Suprapubic skin (tissue), 4 donors: Measurements from ENCODE around the gene GALNT17. TPM values are rescaled to one million over a fixed set of nuclear protein-coding genes. Genes with fewer than 3 reads are reported as not detected.

Experiments used
- DNase-seq, 2 donors: peaks; one replicate each; pipeline ENCODE4 v3.0.0-alpha.2; 2019; ENCODE audit warnings: low spot score in 2 of 2
- H3K27ac ChIP-seq: fragments of 200-600 bp; sonication (generic); one replicate; pipeline ENCODE4 v1.5.1; 2019
- H3K27me3 ChIP-seq: fragments of 200-600 bp; sonication (generic); one replicate; pipeline ENCODE4 v1.5.1; 2019
- H3K36me3 ChIP-seq: fragments of 200-600 bp; sonication (generic); one replicate; pipeline ENCODE4 v1.5.1; 2019
- H3K4me1 ChIP-seq: fragments of 200-600 bp; sonication (generic); one replicate; pipeline ENCODE4 v1.5.1; 2019
- H3K4me3 ChIP-seq: fragments of 200-600 bp; sonication (generic); one replicate; pipeline ENCODE4 v1.5.1; 2019; ENCODE audit warnings: mild to moderate bottlenecking
- H3K9me3 ChIP-seq: fragments of 200-600 bp; sonication (generic); one replicate; pipeline ENCODE4 v1.5.1; 2019
- EP300 ChIP-seq: sonication (generic); formaldehyde crosslinking; IDR thresholded peaks from one replicate; pipeline ENCODE4 v1.6.1; 2017; ENCODE audit warnings: antibody characterized with exemption
- POLR2A ChIP-seq, 2 donors: fragments of 450-650 bp; IDR thresholded peaks; one replicate each; pipeline ENCODE4 v1.6.1; 2017; ENCODE audit warnings: antibody characterized with exemption in 2 of 2, mild to moderate bottlenecking in 2 of 2, moderate library complexity in 2 of 2
- POLR2AphosphoS5 ChIP-seq, 3 donors: sonication (generic); formaldehyde crosslinking; IDR thresholded peaks; one replicate each; pipeline ENCODE4 v1.6.1; 2017; ENCODE audit warnings: antibody characterized with exemption in 3 of 3
- WGBS: methylation state at CpG from one replicate; pipeline ENCODE4 v1.1.5; 2018; 5-methylcytosine and 5-hydroxymethylcytosine counted together
- total RNA-seq, 4 donors: library from RNA; depleted of rRNA; stranded (reverse); fragments of >200 nt; gene quantifications; one replicate each; pipeline ENCODE4 v1.1.0, GENCODE V29; 2016
- TF ChIP-seq, protein P1 (sequence below), 2 donors: fragments of 200-600 bp in 1 of 2; fragments of 450-650 bp in 1 of 2; sonication (generic) in 1 of 2; IDR thresholded peaks; one replicate each; pipeline ENCODE4 v1.5.1; 2016 to 2019; ENCODE audit warnings: antibody characterized with exemption in 2 of 2, mild to moderate bottlenecking in 1 of 2, moderate library complexity in 1 of 2

The GALNT17 gene
- total RNA-seq, 4 donors from 2014 or later, result 2.0 to 4.7 (median 2.7) TPM

GRCh38 chr7:71486856-71487628 is 355.1 kb downstream of the GALNT17 start:
- no peak for DNase-seq
- Histone ChIP-seq H3K9me3 (no peaks in the 10 kb centered on the region), H3K27ac (peak overlapping the region; percentile 64), H3K4me3 (no peak overlapping the region), H3K27me3 (no peaks in the 10 kb centered on the region), H3K36me3 (no peaks in the 10 kb centered on the region), H3K4me1 (no peaks in the 10 kb centered on the region)
- TF ChIP-seq POLR2AphosphoS5 (IDR thresholded peaks at IDR 0.05) (no peak), POLR2A (IDR thresholded peaks at IDR 0.05) (no peak), EP300 (no peak)
- TF ChIP-seq, protein P1, sequence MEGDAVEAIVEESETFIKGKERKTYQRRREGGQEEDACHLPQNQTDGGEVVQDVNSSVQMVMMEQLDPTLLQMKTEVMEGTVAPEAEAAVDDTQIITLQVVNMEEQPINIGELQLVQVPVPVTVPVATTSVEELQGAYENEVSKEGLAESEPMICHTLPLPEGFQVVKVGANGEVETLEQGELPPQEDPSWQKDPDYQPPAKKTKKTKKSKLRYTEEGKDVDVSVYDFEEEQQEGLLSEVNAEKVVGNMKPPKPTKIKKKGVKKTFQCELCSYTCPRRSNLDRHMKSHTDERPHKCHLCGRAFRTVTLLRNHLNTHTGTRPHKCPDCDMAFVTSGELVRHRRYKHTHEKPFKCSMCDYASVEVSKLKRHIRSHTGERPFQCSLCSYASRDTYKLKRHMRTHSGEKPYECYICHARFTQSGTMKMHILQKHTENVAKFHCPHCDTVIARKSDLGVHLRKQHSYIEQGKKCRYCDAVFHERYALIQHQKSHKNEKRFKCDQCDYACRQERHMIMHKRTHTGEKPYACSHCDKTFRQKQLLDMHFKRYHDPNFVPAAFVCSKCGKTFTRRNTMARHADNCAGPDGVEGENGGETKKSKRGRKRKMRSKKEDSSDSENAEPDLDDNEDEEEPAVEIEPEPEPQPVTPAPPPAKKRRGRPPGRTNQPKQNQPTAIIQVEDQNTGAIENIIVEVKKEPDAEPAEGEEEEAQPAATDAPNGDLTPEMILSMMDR (IDR thresholded peaks at IDR 0.05), result no peak
- 69% methylated on average over 6 of the region's 6 CpGs for WGBS

DNA sequence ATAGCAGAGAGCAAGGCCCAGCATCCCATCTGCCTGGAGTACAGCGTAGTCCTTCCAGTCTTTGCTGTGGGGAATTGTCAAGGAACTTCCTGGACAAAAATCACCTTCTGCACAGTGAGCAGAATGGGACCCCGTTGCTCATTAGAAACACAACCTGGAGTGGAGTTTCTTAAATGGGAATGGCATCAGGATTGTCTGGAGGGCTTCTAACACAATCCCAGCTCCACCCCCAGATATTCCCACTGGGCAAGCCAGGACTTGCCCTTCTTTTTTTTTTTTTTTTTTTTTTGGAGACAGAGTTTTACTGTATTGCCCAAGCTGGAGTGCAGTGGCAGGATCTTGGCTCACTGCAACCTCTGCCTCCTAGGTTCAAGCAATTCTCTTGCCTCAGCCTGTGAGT is 356.4 kb downstream of the GALNT17 start:
- Histone ChIP-seq H3K27ac (no peak overlapping the region), H3K4me3 (no peak overlapping the region), H3K36me3 (no peaks in the 10 kb centered on the region), H3K27me3 (no peaks in the 10 kb centered on the region), H3K4me1 (no peaks in the 10 kb centered on the region), H3K9me3 (no peaks in the 10 kb centered on the region)
- TF ChIP-seq, protein P1 (IDR thresholded peaks at IDR 0.05), result no peak
- TF ChIP-seq POLR2A (IDR thresholded peaks at IDR 0.05) (no peak), EP300 (no peak), POLR2AphosphoS5 (IDR thresholded peaks at IDR 0.05) (no peak)
- WGBS, result 63% methylated on average over 2 of the region's 2 CpGs
- DNase-seq, result no peak

DNA sequence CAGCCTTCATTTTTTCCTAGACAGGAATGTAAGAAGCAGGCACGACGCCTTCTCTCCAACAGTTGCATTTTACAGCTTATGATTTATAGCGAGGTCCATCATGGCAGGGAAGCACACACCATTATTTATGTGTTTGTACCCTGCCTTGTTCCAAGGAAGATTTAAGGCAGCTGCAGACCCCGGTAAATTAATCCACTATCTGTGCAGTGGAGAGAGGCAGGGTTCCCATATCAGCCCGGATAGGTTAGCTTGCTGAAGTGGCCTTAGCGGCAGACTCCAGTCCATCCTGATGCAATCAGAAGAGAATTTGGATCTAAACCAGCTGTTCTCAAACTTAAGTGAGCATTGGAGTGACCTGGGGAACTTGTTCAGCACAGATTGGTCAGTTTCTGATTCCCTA is 359.4 kb downstream of the GALNT17 start:
- no peak for DNase-seq
- TF ChIP-seq EP300 (no peak), POLR2A (IDR thresholded peaks at IDR 0.05) (no peak), POLR2AphosphoS5 (IDR thresholded peaks at IDR 0.05) (no peak)
- TF ChIP-seq, protein P1 (IDR thresholded peaks at IDR 0.05), result no peak
- Histone ChIP-seq H3K4me3 (no peak overlapping the region), H3K9me3 (no peaks in the 10 kb centered on the region), H3K4me1 (no peaks in the 10 kb centered on the region), H3K27me3 (no peaks in the 10 kb centered on the region), H3K27ac (no peak overlapping the region), H3K36me3 (no peaks in the 10 kb centered on the region)
- 61% methylated on average over 4 of the region's 6 CpGs for WGBS

DNA sequence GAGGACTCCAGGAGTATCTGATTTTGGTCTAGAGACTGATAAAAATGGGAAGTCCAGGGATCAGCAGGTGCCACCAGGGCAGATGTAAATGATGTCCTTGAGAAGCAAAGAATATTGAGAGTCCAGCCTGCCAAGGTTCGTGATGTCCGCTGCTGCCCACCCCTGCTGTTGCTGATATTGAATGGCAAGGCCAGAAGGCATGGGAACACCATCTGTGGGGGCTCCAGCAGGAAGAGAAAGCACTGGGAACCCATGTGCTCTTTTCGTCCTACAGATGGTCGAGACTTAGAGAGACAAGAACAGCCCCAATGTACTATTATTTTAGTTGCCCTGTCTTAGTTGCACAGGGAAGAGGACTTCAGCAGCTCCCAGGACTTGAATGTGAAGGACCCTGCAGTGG is 363.9 kb downstream of the GALNT17 start:
- no peak for DNase-seq
- Histone ChIP-seq H3K9me3 (no peaks in the 10 kb centered on the region), H3K36me3 (no peaks in the 10 kb centered on the region), H3K4me1 (peaks cover 4% of the 10 kb centered on the region), H3K27me3 (no peaks in the 10 kb centered on the region), H3K27ac (no peak overlapping the region), H3K4me3 (no peak overlapping the region)
- TF ChIP-seq POLR2AphosphoS5 (IDR thresholded peaks at IDR 0.05) (no peak), EP300 (no peak), POLR2A (IDR thresholded peaks at IDR 0.05) (no peak)
- TF ChIP-seq, protein P1 (IDR thresholded peaks at IDR 0.05), result no peak
- WGBS, result 91% methylated on average over 4 of the region's 4 CpGs

DNA sequence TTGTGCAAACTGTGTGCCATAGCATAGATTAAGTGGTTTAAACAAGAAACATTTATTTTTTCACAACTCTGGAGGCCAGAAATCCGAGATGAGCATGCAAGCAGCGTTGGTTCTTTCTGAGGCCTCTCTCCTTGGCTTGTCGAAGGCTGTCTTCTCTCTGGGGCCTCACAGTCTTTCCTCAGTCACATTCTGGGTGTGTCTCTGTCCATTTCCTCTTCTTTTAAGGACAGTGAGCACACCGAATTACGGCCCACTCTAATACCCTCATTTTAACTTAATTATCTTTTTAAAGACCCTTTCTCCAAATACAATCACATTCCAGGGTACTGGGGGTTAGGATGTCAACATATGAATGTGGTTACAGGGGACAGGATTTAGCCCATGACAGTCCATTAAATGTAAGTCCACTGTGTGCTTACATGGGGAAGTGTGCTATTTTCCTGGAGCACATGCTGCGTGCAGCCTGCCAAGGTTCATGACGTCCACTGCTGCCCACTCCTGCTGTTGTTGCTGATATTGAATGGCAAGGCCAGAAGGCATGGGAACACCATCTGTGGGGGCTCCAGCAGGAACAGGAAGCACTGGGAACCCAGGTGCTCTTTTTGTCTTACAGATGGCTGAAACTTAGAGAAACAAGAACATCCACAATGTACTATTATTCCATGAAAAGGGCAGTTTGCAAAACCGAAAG is 365.5 kb downstream of the GALNT17 start:
- 54% methylated on average over 8 of the region's 8 CpGs for WGBS
- Histone ChIP-seq H3K27me3 (no peaks in the 10 kb centered on the region), H3K4me1 (peaks cover 4% of the 10 kb centered on the region), H3K9me3 (no peaks in the 10 kb centered on the region), H3K4me3 (no peak overlapping the region), H3K36me3 (no peaks in the 10 kb centered on the region), H3K27ac (no peak overlapping the region)
- TF ChIP-seq POLR2A (IDR thresholded peaks at IDR 0.05) (no peak), EP300 (no peak), POLR2AphosphoS5 (IDR thresholded peaks at IDR 0.05) (no peak)
- TF ChIP-seq, protein P1 (IDR thresholded peaks at IDR 0.05), result no peak
- DNase-seq, result no peak
